DOHH2 (cell line): ENCODE measurements around the gene VASH1.

Experiments used
- H3F3A ChIP-seq: fragments of 200-600 bp; sonication (generic), shearing (Covaris generic); 2 replicates; pipeline ENCODE4 v1.6.0; 2016; ENCODE audit warnings: antibody characterized with exemption, mild to moderate bottlenecking; ENCODE audit not compliant: control insufficient read depth, insufficient read depth
- H3K27ac ChIP-seq: fragments of 200-600 bp; sonication (generic); 2 replicates; pipeline ENCODE4 v1.5.1; 2014; ENCODE audit warnings: low read depth, mild to moderate bottlenecking, low read length, moderate library complexity
- H3K27me3 ChIP-seq: fragments of 200-600 bp; sonication (generic); 2 replicates; pipeline ENCODE4 v1.6.1; 2014; ENCODE audit warnings: mild to moderate bottlenecking, low read length, mixed read lengths; ENCODE audit not compliant: control insufficient read depth
- H3K36me3 ChIP-seq: fragments of 200-600 bp; sonication (generic); 2 replicates; pipeline ENCODE4 v1.6.1; 2014; ENCODE audit warnings: mild to moderate bottlenecking, low read length, moderate library complexity, mixed read lengths; ENCODE audit not compliant: control insufficient read depth
- H3K4me1 ChIP-seq: fragments of 200-600 bp; sonication (generic); 2 replicates; pipeline ENCODE4 v1.6.1; 2014; ENCODE audit warnings: mild to moderate bottlenecking, low read length, mixed read lengths; ENCODE audit not compliant: control insufficient read depth
- H3K4me2 ChIP-seq: fragments of 200-600 bp; sonication (generic); 2 replicates; pipeline ENCODE4 v1.6.0; 2014; ENCODE audit warnings: mild to moderate bottlenecking, low read length, moderate library complexity
- H3K4me3 ChIP-seq: fragments of 200-600 bp; sonication (generic); 2 replicates; pipeline ENCODE4 v1.5.1; 2014; ENCODE audit warnings: mild to moderate bottlenecking, low read length, mixed read lengths
- H3K79me2 ChIP-seq: fragments of 200-600 bp; sonication (generic); 2 replicates; pipeline ENCODE4 v1.6.1; 2014; ENCODE audit warnings: mild to moderate bottlenecking, low read length, mixed read lengths; ENCODE audit not compliant: control insufficient read depth
- H3K9me2 ChIP-seq: fragments of 200-600 bp; sonication (generic); replicated peaks from 2 replicates; pipeline ENCODE4 v1.6.1; 2014; ENCODE audit warnings: mild to moderate bottlenecking, low read length, mixed read lengths; ENCODE audit not compliant: control insufficient read depth
- H3K9me3 ChIP-seq: fragments of 200-600 bp; sonication (generic); 2 replicates; pipeline ENCODE4 v1.6.1; 2014; ENCODE audit warnings: antibody characterized with exemption, low read length, mixed read lengths; ENCODE audit not compliant: control insufficient read depth, insufficient read depth
- H4K20me1 ChIP-seq: fragments of 200-600 bp; sonication (generic); 2 replicates; pipeline ENCODE4 v1.6.0; 2014; ENCODE audit warnings: low read depth, mild to moderate bottlenecking, antibody characterized with exemption, low read length, moderate library complexity; ENCODE audit not compliant: control insufficient read depth, insufficient read depth
- EZH2phosphoT487 ChIP-seq: fragments of 200-600 bp; sonication (generic); IDR thresholded peaks from 2 replicates; pipeline ENCODE4 v1.6.1; 2017; ENCODE audit warnings: borderline replicate concordance, mild to moderate bottlenecking, antibody characterized with exemption, low read length, moderate library complexity, mixed read lengths
- TF ChIP-seq, protein P1 (sequence below): fragments of 200-600 bp; sonication (generic); IDR thresholded peaks from one replicate; pipeline ENCODE4 v1.5.1; 2014; ENCODE audit warnings: antibody characterized with exemption, mild to moderate bottlenecking, low read depth, low read length; ENCODE audit not compliant: poor library complexity, severe bottlenecking

The VASH1 gene

DNA sequence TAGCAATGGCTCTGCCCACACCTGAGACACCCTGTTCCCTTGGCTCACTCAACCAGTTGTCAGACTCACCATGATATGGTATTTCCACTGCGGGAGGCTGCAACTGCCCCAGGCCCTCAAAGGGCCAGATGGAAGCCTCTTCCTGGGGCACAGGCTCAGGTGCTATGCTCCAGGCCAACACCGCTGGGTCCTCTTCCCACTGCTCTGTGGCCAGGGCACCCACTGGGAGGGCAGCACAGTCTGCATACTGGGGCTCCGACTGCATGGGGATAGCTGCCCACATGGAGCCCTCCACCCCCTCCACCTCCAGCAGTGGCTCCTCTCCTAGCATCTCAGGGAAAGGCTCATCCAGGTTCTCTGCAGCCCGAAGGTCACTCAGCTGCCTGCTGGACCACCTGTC is 47.7 kb downstream of the VASH1 start:
- H3K9me2 ChIP-seq = no peaks in the 10 kb centered on the region
- H3K27me3 ChIP-seq = no peaks in the 10 kb centered on the region
- no peak overlapping the region for H3K4me3 ChIP-seq
- peaks cover 49% of the 10 kb centered on the region for H3K36me3 ChIP-seq
- H4K20me1 ChIP-seq = no peaks in the 10 kb centered on the region
- H3K27ac ChIP-seq = no peak overlapping the region
- no peak overlapping the region for H3K4me2 ChIP-seq
- peaks cover 30% of the 10 kb centered on the region for H3K79me2 ChIP-seq
- no peaks in the 10 kb centered on the region for H3K9me3 ChIP-seq
- TF ChIP-seq, protein P1, sequence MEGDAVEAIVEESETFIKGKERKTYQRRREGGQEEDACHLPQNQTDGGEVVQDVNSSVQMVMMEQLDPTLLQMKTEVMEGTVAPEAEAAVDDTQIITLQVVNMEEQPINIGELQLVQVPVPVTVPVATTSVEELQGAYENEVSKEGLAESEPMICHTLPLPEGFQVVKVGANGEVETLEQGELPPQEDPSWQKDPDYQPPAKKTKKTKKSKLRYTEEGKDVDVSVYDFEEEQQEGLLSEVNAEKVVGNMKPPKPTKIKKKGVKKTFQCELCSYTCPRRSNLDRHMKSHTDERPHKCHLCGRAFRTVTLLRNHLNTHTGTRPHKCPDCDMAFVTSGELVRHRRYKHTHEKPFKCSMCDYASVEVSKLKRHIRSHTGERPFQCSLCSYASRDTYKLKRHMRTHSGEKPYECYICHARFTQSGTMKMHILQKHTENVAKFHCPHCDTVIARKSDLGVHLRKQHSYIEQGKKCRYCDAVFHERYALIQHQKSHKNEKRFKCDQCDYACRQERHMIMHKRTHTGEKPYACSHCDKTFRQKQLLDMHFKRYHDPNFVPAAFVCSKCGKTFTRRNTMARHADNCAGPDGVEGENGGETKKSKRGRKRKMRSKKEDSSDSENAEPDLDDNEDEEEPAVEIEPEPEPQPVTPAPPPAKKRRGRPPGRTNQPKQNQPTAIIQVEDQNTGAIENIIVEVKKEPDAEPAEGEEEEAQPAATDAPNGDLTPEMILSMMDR = no peak
- no peak for TF ChIP-seq EZH2phosphoT487
- H3F3A ChIP-seq = no peaks in the 10 kb centered on the region
- peaks cover 20% of the 10 kb centered on the region for H3K4me1 ChIP-seq

DNA sequence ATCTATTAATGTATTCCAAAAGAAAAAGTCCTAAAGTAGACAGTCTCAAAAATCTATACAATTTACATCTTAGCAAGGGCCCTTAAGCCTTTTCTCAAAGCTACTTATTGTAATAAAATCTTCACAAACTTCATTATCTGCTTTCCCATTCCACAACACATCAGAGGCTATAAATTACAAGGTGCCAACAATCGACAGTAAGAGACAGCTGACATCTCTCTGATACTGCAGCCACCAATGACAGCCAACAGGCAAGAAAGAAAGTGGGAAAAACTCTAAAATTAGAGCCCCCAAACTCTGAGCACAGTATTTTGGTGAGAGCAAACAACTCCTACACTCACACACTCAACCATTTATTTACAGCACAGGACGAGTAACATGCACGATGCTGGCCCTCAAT is 49.3 kb downstream of the VASH1 start:
- Histone ChIP-seq H3K9me3 (no peaks in the 10 kb centered on the region), H4K20me1 (no peaks in the 10 kb centered on the region), H3K4me3 (peak overlapping the region; percentile 91), H3K4me1 (peaks cover 20% of the 10 kb centered on the region), H3K27ac (no peak overlapping the region), H3K36me3 (peaks cover 38% of the 10 kb centered on the region), H3K9me2 (no peaks in the 10 kb centered on the region), H3K27me3 (no peaks in the 10 kb centered on the region), H3F3A (no peaks in the 10 kb centered on the region), H3K79me2 (peaks cover 30% of the 10 kb centered on the region), H3K4me2 (peak overlapping the region; percentile 94)
- TF ChIP-seq, protein P1 = no peak
- no peak for TF ChIP-seq EZH2phosphoT487

DNA sequence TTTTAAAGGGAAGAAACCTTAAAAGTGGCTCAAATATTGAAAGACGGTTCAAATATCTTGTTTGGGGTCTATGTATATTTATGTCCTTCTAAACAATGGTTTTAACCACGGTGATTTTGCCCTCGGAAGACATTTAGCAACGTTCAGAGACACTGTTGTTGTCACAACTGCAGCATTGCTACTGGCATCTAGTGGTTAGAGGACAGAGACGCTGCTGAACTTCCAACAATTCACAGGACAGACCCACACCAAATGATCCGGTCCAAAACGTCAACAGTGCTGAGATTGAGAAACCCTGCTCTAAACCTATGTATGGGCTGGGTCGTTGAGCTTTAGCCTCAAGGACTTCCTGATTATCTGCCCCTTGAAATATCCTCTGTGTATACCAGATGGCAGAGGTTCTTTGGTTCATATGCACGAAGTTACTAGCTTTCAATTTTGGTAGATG is 49.7 kb downstream of the VASH1 start:
- H3K79me2 ChIP-seq = peaks cover 30% of the 10 kb centered on the region
- H3K27me3 ChIP-seq = no peaks in the 10 kb centered on the region
- peak overlapping the region; percentile 91 for H3K4me3 ChIP-seq
- peak overlapping the region; percentile 94 for H3K4me2 ChIP-seq
- peaks cover 33% of the 10 kb centered on the region for H3K36me3 ChIP-seq
- TF ChIP-seq, protein P1 = peak; percentile 60
- no peak for TF ChIP-seq EZH2phosphoT487
- no peaks in the 10 kb centered on the region for H3K9me2 ChIP-seq
- H3F3A ChIP-seq = no peaks in the 10 kb centered on the region
- H3K9me3 ChIP-seq = no peaks in the 10 kb centered on the region
- peaks cover 20% of the 10 kb centered on the region for H3K4me1 ChIP-seq
- H4K20me1 ChIP-seq = no peaks in the 10 kb centered on the region
- H3K27ac ChIP-seq = no peak overlapping the region
